ENCODE data around the gene RNF225.
A peak's percentile ranks its signal among the peaks of the same experiment; 100 is the strongest.
"Not testable (repeated sequence)": the region's sequence is repeated elsewhere in the genome, so short reads cannot be mapped to it uniquely, and the experiment has no call there.

RNF225 gene

DNA sequence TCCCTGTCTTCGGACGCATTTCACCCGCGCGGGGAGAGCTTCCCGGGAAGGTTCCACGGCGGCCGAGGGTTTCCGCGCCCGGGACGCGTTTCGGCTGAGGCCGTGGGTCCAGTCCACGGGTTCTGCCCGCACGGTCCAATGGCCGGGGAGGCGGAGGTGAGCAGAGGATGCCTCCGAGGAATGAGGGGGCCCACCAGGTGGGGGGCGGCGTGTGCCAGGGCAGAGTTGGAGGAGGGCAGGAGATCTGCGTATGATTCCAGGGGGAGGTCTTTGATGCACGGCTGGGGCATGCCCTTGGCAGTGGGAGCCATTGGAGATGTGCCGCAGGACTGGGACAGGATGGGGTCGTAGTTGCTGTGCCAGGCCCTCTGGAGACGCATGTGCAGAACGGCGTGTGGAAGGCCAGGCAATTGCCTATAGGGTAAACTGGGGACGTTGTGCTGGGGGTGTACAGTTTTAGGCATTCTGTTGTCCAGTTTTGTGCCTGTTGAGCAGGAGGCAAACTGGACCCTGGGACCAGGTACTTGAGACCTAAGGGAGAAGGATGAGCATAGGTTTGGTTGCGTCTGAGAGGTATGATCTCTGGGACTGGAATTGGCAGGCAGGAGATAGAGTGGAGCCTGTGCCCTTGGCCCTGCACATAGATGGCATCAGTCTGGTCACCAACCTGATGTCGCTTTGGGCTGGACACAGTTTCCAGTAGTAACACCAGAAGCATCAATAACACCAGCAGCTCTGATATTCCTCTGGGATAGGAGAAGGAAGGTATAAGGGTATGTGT is 13.7 kb downstream of the RNF225 start:
- DNase-seq: no peak

DNA sequence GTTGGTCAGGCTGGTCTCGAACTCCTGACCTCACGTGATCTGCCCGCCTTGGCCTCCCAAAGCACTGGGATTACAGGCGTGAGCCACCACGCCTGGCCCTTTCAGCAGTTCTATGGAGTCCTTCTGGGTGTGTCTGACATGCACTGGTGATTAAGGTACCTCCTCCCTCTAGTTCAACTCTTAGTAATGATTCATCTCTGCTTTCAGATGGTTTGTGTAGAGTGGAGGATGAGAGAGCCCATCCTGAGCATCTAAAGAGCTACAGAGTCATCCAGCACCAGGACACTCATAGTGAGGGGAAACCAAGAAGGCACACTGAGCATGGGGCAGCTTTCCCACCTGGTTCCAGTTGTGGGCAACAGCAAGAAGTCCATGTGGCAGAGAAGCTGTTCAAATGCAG is 21.1 kb downstream of the RNF225 start:
- no peak for DNase-seq

DNA sequence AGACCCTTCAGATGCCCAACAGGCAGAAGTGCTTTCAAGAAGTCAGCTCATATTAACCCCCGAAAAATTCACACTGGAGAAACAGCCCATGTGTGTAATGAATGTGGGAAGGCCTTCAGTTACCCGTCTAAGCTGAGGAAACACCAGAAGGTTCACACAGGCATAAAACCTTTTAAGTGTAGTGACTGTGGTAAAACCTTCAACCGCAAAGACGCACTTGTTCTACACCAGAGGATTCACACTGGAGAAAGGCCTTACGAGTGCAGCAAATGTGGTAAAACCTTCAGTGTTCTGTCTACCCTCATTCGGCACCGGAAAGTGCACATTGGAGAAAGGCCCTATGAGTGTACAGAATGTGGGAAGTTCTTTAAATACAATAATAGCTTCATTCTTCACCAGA is 21.6 kb downstream of the RNF225 start:
- no peak for DNase-seq

DNA sequence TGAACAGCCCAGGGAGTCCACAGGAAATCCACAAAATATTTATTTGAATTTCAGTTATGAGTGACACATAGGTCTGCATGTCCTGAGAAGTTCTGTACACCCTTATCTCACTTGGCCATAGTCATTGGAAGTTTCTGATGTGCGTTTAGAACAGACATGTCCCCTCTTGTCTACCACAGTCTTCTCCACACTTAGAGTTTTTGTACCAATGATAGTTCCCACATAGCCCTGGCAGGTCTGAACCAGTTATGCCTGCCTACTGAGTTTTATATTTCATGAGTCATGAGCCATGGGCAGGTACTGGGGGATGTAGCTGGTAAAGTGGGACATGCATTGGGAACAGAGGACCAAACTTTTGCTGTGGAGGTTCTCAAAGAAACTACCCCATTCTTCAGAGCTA is 33.2 kb downstream of the RNF225 start:
- DNase-seq: no peak

DNA sequence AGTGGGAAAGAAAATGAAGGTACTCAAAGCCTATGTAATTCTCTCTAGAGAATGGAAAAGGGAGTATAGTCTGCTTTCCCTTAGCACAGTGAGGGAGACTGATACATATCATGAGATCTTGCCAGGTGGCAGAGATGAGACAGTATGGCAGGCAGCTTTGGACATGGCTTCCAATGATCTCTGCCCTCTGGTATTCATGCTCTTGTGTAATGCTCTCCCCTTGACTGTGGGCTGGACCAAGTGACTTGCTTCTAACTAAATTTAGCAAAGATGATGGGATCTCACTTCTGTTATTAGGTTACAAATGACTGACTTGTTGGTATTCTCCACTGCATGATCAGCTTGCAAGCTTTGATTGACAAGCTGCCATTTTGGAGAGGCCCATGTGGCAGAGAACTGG is 34.3 kb downstream of the RNF225 start:
- DNase-seq: no peak

DNA sequence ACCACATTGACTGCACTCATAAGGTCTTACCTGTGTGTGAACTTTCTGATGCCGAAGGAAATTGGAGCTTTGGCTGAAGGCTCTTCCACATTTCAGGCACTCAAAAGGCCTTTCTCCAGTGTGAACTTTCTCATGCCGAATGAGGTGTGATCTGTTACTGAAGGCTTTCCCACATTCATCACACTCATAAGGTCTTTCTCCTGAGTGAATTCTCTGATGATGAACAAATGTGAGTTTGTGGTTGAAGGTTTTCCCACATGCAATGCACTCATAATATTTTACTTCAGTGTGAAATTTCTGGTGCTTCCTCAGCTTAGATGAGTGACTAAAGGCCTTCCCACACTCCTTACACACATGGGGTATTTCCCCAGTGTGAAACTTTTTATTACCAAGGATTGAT is 38.8 kb downstream of the RNF225 start:
- no peak for DNase-seq

DNA sequence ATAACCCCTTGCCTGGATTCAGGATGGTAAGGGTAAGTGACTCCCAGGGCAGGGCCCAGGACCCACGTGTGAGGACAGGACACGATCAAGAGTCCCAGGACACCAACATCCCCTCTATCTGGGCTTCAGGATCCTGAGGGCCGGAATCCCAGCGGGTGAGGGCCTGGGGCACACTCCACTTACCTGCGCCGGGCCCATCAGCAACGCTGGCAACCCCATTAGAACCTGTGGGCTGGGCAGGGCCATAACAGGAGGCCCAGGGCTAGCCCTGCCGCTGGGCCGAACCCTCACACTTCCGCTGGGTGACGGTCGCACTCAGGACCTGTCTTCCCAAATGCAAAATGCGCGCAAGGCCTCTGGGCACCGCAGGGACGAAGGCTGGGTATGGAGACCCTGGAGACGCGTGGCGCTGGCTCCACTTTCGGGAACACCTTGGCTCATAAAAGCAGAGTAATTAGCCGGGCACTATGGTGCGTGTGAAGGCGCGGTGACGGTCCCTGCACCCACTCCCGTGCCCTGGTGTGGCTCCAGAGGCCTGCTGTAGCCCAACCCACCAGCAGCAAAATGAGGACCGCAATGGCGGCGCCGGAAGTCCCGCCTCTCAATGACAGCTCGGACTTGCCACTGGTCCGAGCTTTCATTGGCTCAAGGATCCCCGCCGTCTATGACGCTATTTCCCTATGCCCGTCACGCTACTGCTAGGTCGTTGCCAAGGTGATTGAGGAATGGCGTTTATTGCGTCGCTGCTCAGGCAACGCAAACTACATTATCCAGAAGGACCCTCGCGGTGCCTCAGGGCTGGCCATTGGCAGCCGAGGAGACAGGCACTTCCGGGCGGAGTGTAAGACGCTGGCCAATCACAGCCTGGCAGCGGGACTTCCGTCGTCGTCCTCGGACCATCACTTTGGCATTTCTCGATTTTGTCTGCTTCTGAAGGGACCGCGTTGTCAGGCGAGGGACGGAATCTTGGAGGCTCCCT is 44.4 kb downstream of the RNF225 start, which contains the start of gene ZNF132:
Gene ZNF132 (minus strand): TSS at position 578 of the 979 bp plus-strand sequence. CDS start 332 bp downstream, at position 246.
- DNase-seq: peak; percentile 99

DNA sequence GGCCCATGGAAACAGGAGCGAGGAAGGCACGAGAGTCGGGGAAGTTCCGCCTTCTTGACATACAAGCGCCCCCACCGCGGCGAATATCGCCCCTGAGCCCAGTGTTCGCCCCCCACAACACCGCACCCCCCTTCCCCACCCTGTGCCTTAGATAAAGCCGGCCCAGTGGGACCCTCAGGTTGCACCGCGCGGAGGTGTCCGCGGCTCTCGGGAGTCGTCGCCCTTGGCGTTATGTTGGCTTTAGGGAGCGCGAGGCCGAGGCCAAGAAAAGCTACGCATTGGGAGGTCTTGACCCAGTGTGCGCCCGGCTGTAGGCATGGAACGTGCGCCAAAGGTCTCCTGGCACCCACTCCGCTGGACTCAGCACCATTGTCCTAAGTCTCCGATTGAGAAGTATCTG is 45.1 kb downstream of the RNF225 start:
- DNase-seq: no peak

DNA sequence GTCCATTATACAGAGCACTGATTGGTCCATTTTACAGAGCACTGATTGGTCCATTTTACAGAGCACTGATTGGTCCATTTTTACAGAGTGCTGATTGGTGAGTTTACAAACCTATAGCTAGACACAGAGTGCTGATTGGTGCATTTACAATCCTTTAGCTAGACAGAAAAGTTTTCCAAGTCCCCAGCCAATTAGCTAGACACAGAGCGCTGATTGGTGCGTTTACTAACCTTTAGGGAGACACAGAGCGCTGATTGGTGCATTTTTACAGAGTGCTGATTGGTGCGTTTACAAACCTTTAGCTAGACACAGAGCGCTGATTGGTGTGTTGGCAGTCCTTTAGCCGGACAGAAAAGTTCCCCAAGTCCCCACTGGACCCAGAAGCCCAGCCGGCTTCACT is 47.5 kb downstream of the RNF225 start:
- not testable (repeated sequence) for DNase-seq

All from CD4-positive, alpha-beta T cell treated with Interferon gamma for 1 hour (primary cell).